GM12865 (cell line): ENCODE measurements around the gene CDH23.

Experiments used
- DNase-seq: peaks from one replicate; pipeline ENCODE4 v3.0.0; 2010; ENCODE audit warnings: low read depth
- H3K4me3 ChIP-seq: 2 replicates; pipeline ENCODE4 v1.5.1; 2011; ENCODE audit warnings: mild to moderate bottlenecking, low read depth, low read length, control low read depth
- CTCF ChIP-seq: IDR thresholded peaks from 2 replicates; pipeline ENCODE4 v1.5.1; 2011; ENCODE audit warnings: low read length, control low read depth, low read depth, inconsistent platforms; ENCODE audit not compliant: insufficient read depth; ENCODE audit errors: missing control alignments

CDH23 gene

GRCh38 chr10:71714031-71714410, 317.3 kb downstream of the CDH23 start:
- TF ChIP-seq CTCF = no peak
- no peak overlapping the region for H3K4me3 ChIP-seq
- DNase-seq = no peak

GRCh38 chr10:71714592-71714991, 317.9 kb downstream of the CDH23 start:
- H3K4me3 ChIP-seq = no peak overlapping the region
- no peak for DNase-seq

GRCh38 chr10:71715026-71715425, 318.3 kb downstream of the CDH23 start:
- no peak for DNase-seq
- TF ChIP-seq CTCF = no peak
- H3K4me3 ChIP-seq = no peak overlapping the region

More at GRCh38 chr10:71714592-71714991, 317.9 kb downstream of the CDH23 start:
- no peak for TF ChIP-seq CTCF

- TF ChIP-seq CTCF = no peak
- no peak overlapping the region for H3K4me3 ChIP-seq
- no peak for DNase-seq
Measured at GRCh38 chr10:71715860-71716259, 319.1 kb downstream of the CDH23 start.

- DNase-seq = no peak
- TF ChIP-seq CTCF = no peak
- H3K4me3 ChIP-seq = no peak overlapping the region
Measured at GRCh38 chr10:71716426-71716825, 319.7 kb downstream of the CDH23 start.

- H3K4me3 ChIP-seq = no peak overlapping the region
- TF ChIP-seq CTCF = no peak
- no peak for DNase-seq
Measured at GRCh38 chr10:71717056-71717455, 320.3 kb downstream of the CDH23 start.

- no peak overlapping the region for H3K4me3 ChIP-seq
- TF ChIP-seq CTCF = no peak
- DNase-seq = no peak
Measured at GRCh38 chr10:71717551-71717951, 320.8 kb downstream of the CDH23 start.
